Activated naive CD4-positive, alpha-beta T cell treated with Interleukin-2 at 50 U/mL for 16 hours (primary cell): ENCODE data around the gene MAGEA9.
"Not testable (repeated sequence)": the region's sequence is repeated elsewhere in the genome, so short reads cannot be mapped to it uniquely, and the experiment has no call there.

Experiments
- DNase-seq: peaks from one replicate; pipeline ENCODE4 v3.0.0-alpha.2; 2020

MAGEA9 gene

DNA sequence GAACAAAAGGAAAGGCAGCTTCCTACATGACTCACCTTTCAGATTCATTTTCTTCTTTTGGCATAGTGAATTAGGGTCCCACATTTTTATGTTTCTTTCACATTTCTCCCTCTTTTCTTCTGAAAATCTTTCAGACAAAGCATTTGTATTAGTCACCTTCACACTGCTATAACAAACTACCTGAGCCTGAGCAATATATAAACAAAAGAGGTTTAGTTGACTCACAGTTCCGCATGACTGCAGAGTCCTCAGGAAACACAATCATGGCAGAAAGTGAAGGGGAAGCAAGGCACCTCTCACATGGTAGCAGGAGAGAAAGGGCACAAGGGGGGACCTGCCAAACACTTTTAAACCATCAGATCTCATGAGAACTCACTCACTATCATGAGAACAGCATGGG is 36.9 kb downstream of the MAGEA9 start:
- no peak for DNase-seq

DNA sequence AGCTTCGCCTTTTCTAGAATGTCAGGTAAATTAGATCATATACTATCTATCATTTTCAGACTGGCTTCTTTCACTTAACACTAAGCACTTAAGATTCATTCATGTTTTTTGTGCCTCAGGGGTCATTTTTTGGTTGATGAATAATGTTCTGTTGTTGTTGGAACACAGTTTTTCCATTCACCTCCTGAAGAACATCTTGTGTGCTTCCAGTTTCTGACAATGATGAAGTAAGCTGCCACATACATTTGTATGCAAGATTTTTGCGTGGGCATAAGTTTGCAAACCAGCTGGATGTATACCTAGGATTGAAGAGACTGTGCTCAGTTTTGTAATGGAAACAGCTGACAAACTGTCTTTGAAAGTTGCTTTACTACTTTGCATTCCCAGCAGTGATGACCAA is 37.6 kb downstream of the MAGEA9 start:
- DNase-seq, result no peak

DNA sequence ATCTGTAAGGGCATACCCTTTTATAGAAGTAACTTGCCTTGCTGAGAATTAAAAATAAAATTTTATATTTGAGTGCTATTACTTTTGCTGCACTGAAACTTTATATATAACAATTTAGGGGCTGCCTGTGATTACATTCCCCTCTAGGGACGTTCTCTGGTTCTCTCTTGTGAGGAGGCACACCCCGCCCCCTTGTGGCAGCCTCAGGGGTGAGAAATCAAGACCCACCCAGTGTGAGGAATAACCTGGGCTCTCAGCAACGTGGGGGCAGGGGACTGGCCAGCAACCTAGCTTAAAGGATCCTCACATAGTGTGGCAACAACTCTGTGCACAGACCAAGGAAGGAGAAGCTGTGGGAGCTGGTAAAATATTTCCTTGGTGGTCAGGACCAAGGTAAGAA is 43.7 kb downstream of the MAGEA9 start:
- DNase-seq, result peak; percentile 46

DNA sequence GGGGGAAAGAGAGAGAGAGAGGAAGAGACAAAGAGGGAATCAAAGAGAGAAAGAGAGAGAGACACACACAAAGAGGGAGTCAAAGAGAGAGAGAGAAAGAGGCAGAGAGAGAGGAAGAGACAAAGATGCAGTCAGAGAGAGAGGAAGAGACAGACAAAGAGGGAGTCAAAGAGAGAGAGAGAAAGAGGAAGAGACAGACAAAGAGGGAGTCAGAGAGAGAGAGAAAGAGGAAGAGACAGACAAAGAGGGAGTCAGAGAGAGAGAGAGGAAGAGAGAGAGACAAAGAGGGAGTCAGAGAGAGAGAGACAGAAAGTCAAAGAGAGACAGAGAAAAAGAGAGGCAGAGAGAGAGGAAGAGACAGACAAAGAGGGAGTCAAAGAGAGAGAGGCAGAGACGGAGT is 45.5 kb downstream of the MAGEA9 start:
- no peak for DNase-seq

DNA sequence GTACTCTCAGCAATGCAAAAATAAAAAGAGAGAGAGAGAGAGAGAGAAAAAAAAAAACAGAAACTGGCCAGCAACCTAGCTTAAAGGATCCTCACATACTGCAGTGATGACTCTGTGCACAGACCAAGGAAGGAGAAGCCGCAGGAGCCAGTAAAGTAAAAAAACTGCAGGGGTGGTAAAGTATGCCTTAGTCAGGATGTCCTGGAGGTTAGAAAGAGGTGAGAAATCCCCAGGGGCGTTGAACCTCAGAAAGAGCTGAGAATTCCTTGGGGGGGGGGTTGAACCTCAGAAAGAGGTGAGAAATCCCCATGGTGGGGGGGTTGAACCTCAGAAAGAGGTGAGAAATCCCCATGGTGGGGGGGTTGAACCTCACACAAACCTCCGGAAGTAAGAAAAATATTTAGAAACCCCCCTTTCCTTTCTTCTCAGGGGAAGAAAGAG is 48.0 kb downstream of the MAGEA9 start:
- peak; percentile 3 for DNase-seq

DNA sequence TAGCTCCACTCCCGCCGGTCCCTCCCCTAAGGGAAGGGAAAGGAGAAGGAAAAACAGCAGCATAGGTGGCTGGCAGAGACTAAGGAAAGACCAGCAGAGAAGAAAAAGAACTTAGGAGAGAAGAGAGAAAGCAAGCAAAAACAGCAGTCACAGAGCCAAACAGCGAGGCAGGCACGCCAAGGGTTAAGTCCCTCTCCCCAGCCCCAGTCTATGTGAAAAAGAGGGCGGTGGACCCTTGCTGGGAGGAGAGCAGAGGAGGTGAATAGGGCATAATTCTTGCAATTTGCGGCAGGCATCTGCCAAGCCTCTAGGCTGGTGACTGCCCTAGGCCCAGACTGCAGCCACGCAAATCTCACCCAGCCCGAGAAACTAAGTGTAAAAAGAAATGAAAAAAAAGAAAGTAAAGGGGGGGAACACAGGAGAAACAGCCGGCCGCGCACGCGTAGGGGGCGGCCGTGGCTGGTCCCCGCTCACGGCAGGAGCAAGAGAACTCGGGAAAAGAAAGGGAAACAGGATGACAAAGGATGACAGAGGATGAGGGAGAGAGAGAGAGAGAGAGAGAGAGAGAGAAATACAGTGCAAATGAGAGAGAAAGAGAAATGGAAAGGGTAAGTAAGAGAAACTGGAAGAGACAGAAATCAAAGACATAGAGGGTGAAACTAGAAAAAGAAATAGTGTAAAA is 48.6 kb downstream of the MAGEA9 start:
- DNase-seq, result peak; percentile 15

DNA sequence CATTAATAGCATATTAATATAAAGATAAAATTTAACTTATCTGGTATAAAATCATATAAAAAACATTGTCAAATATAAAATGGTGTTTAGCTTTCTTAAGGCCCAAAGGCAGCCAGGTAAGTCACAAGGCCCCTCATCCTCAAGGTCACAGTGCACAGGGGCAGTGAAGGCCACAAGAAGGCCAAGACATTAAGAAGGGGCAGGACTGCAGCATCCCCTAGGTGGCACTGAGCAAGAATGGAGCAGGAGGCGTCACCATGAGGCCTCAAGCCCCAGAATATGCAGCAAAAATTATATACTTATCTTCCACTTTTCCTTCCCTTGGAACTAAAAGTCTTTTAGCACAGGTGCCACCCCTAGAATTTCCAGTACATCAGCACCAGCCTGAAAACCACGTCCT is 49.7 kb downstream of the MAGEA9 start:
- no peak for DNase-seq

DNA sequence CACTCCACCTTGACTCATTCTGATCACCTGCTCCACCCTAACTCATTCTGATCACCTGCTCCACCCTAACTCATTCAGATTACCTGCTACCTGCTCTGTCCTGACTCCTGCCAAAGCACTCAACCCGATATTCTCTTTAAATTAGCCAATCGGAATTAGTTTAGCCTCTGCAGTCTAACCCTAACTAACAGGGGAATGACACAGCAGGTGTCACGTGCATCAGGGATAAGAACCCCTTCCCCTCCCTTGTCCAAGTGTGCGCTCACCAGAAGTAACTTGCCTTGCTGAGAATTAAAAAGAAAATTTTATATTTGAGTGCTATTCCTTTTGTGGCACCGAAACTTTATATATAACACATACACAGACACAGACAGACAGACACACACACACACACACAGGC is 55.0 kb downstream of the MAGEA9 start:
- DNase-seq, result not testable (repeated sequence)

DNA sequence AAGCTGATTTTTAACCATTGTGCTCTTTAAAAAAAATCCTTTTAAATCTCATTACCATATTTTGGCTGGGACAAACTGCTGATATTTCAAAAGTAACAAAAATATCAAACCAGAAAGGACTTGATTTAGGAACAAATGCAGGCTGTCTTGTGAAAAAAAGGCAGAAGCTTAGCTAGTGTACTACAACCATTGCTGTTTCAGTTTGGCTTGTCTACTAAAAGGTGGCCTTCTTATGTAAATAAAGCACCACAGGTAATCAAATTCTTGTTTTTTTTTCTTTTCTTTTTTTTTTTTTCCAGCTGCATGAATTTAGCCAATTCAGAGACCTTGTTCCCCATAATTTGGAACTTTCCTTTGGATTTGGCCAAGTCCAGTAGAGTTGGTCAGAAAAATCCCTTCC is 55.4 kb downstream of the MAGEA9 start:
- no peak for DNase-seq
